Heart left ventricle (tissue), 13 donors: Measurements from ENCODE around the gene PNPLA2.

ENCODE experiments used
- POLR2A ChIP-seq, 2 donors: fragments of 450-650 bp; IDR thresholded peaks; one replicate each; pipeline ENCODE4 v1.6.1; 2017; ENCODE audit warnings: antibody characterized with exemption in 2 of 2, mild to moderate bottlenecking in 2 of 2, moderate library complexity in 2 of 2
- TF ChIP-seq, protein P1 (sequence below), 12 donors: fragments of 200-600 bp; sonication (generic) in 4 of 12; IDR thresholded peaks; one replicate each; pipeline versions ENCODE4 v1.5.0 to v1.8.0; 2018 to 2022; ENCODE audit warnings: antibody characterized with exemption in 12 of 12, mild to moderate bottlenecking in 5 of 12
- donor health status: ischemic (EF 13 %, LVEDD 7.1; RV severe dilation, severe dysfunction).
- donor health status: DM: no; HTN: yes; CAD: no.
- donor health status: DM: no; HTN: no; CAD: no.
- donor health status: ischemic (EF 25% LVEDD 6.9; RV normal size, moderate dysfunction).
- donor health status: ischemic (EF 25% LVEDD 5.7; RV mildly dilated, moderate dysfunction).
- donor health status: ischemic (EF 35%, LVEDD 5.7; RV mildly dilated, moderate dysfunction).
- donor health status: nonischemic (EF 11% LVEDD 7.7; RV severe dilation, severe dysfunction).
- donor health status: DM: yes; HTN: yes; CAD: no.
- donor health status: PGD.
- donor health status: ischemic (EF 29% LVEDD 5.4; RV normal size, mild dysfunction).
- donor health status: nonischemic (EF 23%, LVEDD 6.1; RV moderate dilation, normal function).

DNA sequence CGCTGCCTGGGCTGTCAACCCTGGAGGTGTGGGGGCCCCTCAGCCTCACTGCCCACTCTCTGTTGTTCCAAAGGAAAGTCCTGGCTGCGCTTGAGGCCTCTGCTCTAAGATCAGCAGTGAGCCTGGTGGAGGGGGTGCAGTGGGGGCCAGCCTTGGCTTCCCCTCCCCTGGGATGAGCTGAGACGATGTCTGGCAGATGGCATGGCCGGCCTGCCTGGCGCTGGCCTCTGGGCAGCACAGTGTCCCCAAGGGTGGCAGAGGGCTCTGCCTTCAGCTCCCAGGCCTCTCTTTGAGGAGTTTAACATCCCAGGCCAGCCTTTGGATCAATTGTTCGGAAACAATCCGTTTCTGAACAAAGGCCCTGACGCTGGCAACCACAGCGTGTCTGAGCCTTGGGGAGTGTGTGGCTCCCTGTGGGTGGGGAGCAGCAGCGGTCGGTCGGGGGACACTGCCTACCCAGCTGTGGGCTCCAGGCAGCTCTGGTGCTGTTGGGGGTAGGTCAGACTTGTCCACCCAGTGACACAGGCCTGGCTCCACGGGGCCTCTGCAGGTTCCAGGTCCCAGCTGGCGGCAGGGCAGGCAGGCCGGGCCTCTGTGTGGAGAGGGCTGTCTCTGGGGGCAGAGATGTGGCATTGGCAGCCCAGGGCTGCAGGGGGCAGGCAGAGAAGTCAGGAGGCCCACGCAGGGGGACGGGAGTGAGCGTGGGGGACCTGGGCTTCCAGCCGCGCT is 36.1 kb downstream of the PNPLA2 start:
- no peak for TF ChIP-seq POLR2A (IDR thresholded peaks at IDR 0.05)
- TF ChIP-seq, protein P1, sequence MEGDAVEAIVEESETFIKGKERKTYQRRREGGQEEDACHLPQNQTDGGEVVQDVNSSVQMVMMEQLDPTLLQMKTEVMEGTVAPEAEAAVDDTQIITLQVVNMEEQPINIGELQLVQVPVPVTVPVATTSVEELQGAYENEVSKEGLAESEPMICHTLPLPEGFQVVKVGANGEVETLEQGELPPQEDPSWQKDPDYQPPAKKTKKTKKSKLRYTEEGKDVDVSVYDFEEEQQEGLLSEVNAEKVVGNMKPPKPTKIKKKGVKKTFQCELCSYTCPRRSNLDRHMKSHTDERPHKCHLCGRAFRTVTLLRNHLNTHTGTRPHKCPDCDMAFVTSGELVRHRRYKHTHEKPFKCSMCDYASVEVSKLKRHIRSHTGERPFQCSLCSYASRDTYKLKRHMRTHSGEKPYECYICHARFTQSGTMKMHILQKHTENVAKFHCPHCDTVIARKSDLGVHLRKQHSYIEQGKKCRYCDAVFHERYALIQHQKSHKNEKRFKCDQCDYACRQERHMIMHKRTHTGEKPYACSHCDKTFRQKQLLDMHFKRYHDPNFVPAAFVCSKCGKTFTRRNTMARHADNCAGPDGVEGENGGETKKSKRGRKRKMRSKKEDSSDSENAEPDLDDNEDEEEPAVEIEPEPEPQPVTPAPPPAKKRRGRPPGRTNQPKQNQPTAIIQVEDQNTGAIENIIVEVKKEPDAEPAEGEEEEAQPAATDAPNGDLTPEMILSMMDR (IDR thresholded peaks at IDR 0.05): no peak
